H1 (cell line): ENCODE measurements around the gene USB1. TPM values are rescaled to one million over a fixed set of nuclear protein-coding genes. Genes with fewer than 3 reads are reported as not detected.
A peak's percentile ranks its signal among the peaks of the same experiment; 100 is the strongest.

Source experiments
- CTCF ChIA-PET: fragments of 300-600 bp; sonication (Branson Sonifier 250); formaldehyde crosslinking; loops from one replicate; lab custom pipeline; 2021; ENCODE audit not compliant: partially characterized antibody; lab: Charles Lee
- POLR2A ChIA-PET: fragments of 300-600 bp; sonication (Branson Sonifier 250); formaldehyde crosslinking; loops from one replicate; lab custom pipeline; 2021; ENCODE audit warnings: inconsistent platforms; ENCODE audit not compliant: partially characterized antibody; lab: Charles Lee
- DNase-seq, 2 experiments: peaks; one replicate each; pipeline versions ENCODE4 v3.0.0 to v3.0.0-alpha.2; 2010 to 2022; ENCODE audit warnings: low spot score in 2 of 2, low read depth in 1 of 2, mixed read lengths in 1 of 2
- FAIRE-seq: peaks from 2 replicates; lab custom pipeline; 2011; peaks lifted over from hg19 to GRCh38; lab: Jason Lieb, UNC
- H2AFZ ChIP-seq: 2 replicates; pipeline ENCODE4 v1.8.1; 2012; ENCODE audit warnings: low read length, inconsistent platforms
- H2AK5ac ChIP-seq: 2 replicates; pipeline ENCODE4 v1.6.1; 2013; ENCODE audit warnings: low read depth, low read length
- H2BK120ac ChIP-seq: replicated peaks from 2 replicates; pipeline ENCODE3; 2013; ENCODE audit warnings: low read depth, low read length, inconsistent platforms
- H2BK12ac ChIP-seq: 2 replicates; pipeline ENCODE4 v1.6.1; 2013; ENCODE audit warnings: low read depth, low read length
- H2BK15ac ChIP-seq: 2 replicates; pipeline ENCODE4 v1.6.1; 2013; ENCODE audit warnings: low read length
- H2BK20ac ChIP-seq: 2 replicates; pipeline ENCODE4 v1.6.1; 2013; ENCODE audit warnings: low read length
- H2BK5ac ChIP-seq: 2 replicates; pipeline ENCODE4 v1.6.1; 2013; ENCODE audit warnings: low read depth, low read length
- H3K14ac ChIP-seq: 2 replicates; pipeline ENCODE4 v1.6.1; 2013; ENCODE audit warnings: inconsistent platforms; ENCODE audit not compliant: insufficient read length
- H3K18ac ChIP-seq: 2 replicates; pipeline ENCODE4 v1.6.1; 2013; ENCODE audit warnings: low read length; ENCODE audit errors: extremely low read depth
- H3K23ac ChIP-seq: 2 replicates; pipeline ENCODE4 v1.6.1; 2013; ENCODE audit warnings: inconsistent platforms; ENCODE audit not compliant: insufficient read length
- H3K23me2 ChIP-seq: 2 replicates; pipeline ENCODE4 v1.6.1; 2013; ENCODE audit warnings: low read depth, low read length
- H3K27ac ChIP-seq: 2 replicates; pipeline ENCODE4 v1.6.1; 2011; ENCODE audit warnings: low read depth, low read length, inconsistent platforms
- H3K27me3 ChIP-seq, 4 experiments: replicated peaks in 1 of 4; 1 replicate in 1 of 4; 2 replicates in 3 of 4; pipeline versions ENCODE4 v1.6.1 to v1.8.1; 2011 to 2013; ENCODE audit warnings: low read length in 3 of 4, mild to moderate bottlenecking in 3 of 4, inconsistent platforms in 2 of 4, mixed read lengths in 2 of 4, moderate library complexity in 1 of 4; ENCODE audit not compliant: control insufficient read depth in 3 of 4, insufficient read depth in 3 of 4; ENCODE audit errors: extremely low read depth in 1 of 4
- H3K36me3 ChIP-seq, 4 experiments: 2 replicates each; pipeline versions ENCODE4 v1.6.1 to v1.8.1; 2011 to 2013; ENCODE audit warnings: mild to moderate bottlenecking in 4 of 4, low read length in 3 of 4, moderate library complexity in 2 of 4, control low read depth in 1 of 4, inconsistent platforms in 1 of 4; ENCODE audit not compliant: insufficient read depth in 4 of 4, control insufficient read depth in 2 of 4
- H3K4ac ChIP-seq: replicated peaks from 2 replicates; pipeline ENCODE3; 2013; ENCODE audit warnings: low read length, low read depth, mixed read lengths, inconsistent platforms; ENCODE audit not compliant: insufficient read length
- H3K4me1 ChIP-seq, 4 experiments: replicated peaks in 1 of 4; 1 replicate in 1 of 4; 2 replicates in 3 of 4; pipeline versions ENCODE4 v1.6.1 to v1.8.1; 2011 to 2013; ENCODE audit warnings: low read length in 3 of 4, inconsistent platforms in 2 of 4, mixed read lengths in 1 of 4; ENCODE audit not compliant: insufficient read depth in 4 of 4, control insufficient read depth in 3 of 4
- H3K4me2 ChIP-seq, 2 experiments: 2 replicates each; pipeline versions ENCODE4 v1.6.1 to v1.8.1; 2011 to 2013; ENCODE audit warnings: low read depth in 2 of 2, low read length in 2 of 2, control low read depth in 1 of 2, inconsistent platforms in 1 of 2, mild to moderate bottlenecking in 1 of 2; ENCODE audit not compliant: insufficient read depth in 1 of 2
- H3K4me3 ChIP-seq, 4 experiments: fragments of 200-600, 300-600 bp in 1 of 4; sonication (generic), shearing (Covaris generic), sonication (Bioruptor Twin) in 1 of 4; 2 replicates each; pipeline versions ENCODE4 v1.5.1 to v1.8.1; 2011 to 2016; ENCODE audit warnings: low read length in 4 of 4, low read depth in 3 of 4, control low read depth in 2 of 4, inconsistent platforms in 2 of 4, mild to moderate bottlenecking in 2 of 4, mixed read lengths in 1 of 4, moderate library complexity in 1 of 4; ENCODE audit not compliant: insufficient read depth in 2 of 4; ENCODE audit errors: extremely low read depth in 1 of 4
- H3K56ac ChIP-seq: replicated peaks from 2 replicates; pipeline ENCODE3; 2013; ENCODE audit warnings: low read depth, mild to moderate bottlenecking, mixed read lengths, low read length, inconsistent platforms; ENCODE audit not compliant: insufficient read length
- H3K79me1 ChIP-seq: 2 replicates; pipeline ENCODE4 v1.6.1; 2013; ENCODE audit warnings: low read depth, low read length, control low read depth
- H3K79me2 ChIP-seq, 2 experiments: 2 replicates each; pipeline versions ENCODE4 v1.6.1 to v1.8.1; 2012 to 2013; ENCODE audit warnings: low read length in 2 of 2, mild to moderate bottlenecking in 2 of 2, inconsistent platforms in 1 of 2; ENCODE audit not compliant: insufficient read depth in 2 of 2, control insufficient read depth in 1 of 2
- H3K9ac ChIP-seq, 4 experiments: replicated peaks in 1 of 4; 1 replicate in 1 of 4; 2 replicates in 3 of 4; pipeline versions ENCODE4 v1.6.1 to v1.8.1; 2011 to 2013; ENCODE audit warnings: low read depth in 3 of 4, low read length in 3 of 4, control low read depth in 2 of 4, mild to moderate bottlenecking in 2 of 4, moderate library complexity in 2 of 4, inconsistent platforms in 1 of 4; ENCODE audit errors: extremely low read depth in 1 of 4
- H3K9me3 ChIP-seq, 2 experiments: 2 replicates each; pipeline versions ENCODE4 v1.6.1 to v1.8.1; 2012 to 2013; ENCODE audit warnings: mild to moderate bottlenecking in 2 of 2, moderate library complexity in 2 of 2, control low read depth in 1 of 2, inconsistent platforms in 1 of 2, low read depth in 1 of 2, low read length in 1 of 2, mixed read lengths in 1 of 2; ENCODE audit not compliant: insufficient read depth in 2 of 2
- H4K20me1 ChIP-seq, 2 experiments: replicated peaks in 1 of 2; 2 replicates each; pipeline versions ENCODE3 to v1.8.1; 2011 to 2013; ENCODE audit warnings: inconsistent platforms in 2 of 2, low read length in 2 of 2, mild to moderate bottlenecking in 1 of 2; ENCODE audit not compliant: insufficient read depth in 2 of 2, control insufficient read depth in 1 of 2
- H4K5ac ChIP-seq: 2 replicates; pipeline ENCODE4 v1.6.1; 2013; ENCODE audit warnings: low read length, low read depth, mixed read lengths, inconsistent platforms; ENCODE audit not compliant: insufficient read length
- H4K8ac ChIP-seq: 2 replicates; pipeline ENCODE4 v1.8.0; 2013; ENCODE audit warnings: mild to moderate bottlenecking, moderate library complexity, low read length, inconsistent platforms; ENCODE audit not compliant: insufficient read depth; ENCODE audit errors: extremely low read depth
- H4K91ac ChIP-seq: replicated peaks from 2 replicates; pipeline ENCODE3; 2013; ENCODE audit warnings: low read length, mixed read lengths, inconsistent platforms; ENCODE audit not compliant: insufficient read length
- EGR1 ChIP-seq: IDR thresholded peaks from 2 replicates; pipeline ENCODE4 v1.6.1; 2011; ENCODE audit warnings: low read depth, low read length, borderline replicate concordance
- NRF1 ChIP-seq: IDR thresholded peaks from 2 replicates; pipeline ENCODE4 v1.6.1; 2011; ENCODE audit warnings: mild to moderate bottlenecking, low read depth, low read length, improper control_type of control experiment
- TAF7 ChIP-seq: optimal IDR thresholded peaks from 2 replicates; pipeline ENCODE3; 2011; ENCODE audit warnings: low read depth, mild to moderate bottlenecking, inconsistent platforms, low read length, moderate library complexity, borderline replicate concordance
- TEAD4 ChIP-seq: IDR thresholded peaks from 2 replicates; pipeline ENCODE4 v1.6.1; 2012; ENCODE audit warnings: low read depth, low read length, inconsistent platforms, mixed read lengths
- WGBS, 2 experiments: shearing (Covaris generic) in 1 of 2; methylation state at CpG; one replicate each; pipeline versions ENCODE4 v1.1.6 to v1.1.7; 2013 to 2015; ENCODE audit warnings: low lambda C conversion rate in 2 of 2, mixed read lengths in 2 of 2, inconsistent platforms in 1 of 2, low coverage in 1 of 2, missing lambda C conversion rate in 1 of 2; ENCODE audit not compliant: insufficient replicate concordance in 2 of 2, insufficient coverage in 1 of 2, insufficient read length in 1 of 2; ENCODE audit errors: extremely low coverage in 1 of 2, missing lambda C conversion rate in 1 of 2; 5-methylcytosine and 5-hydroxymethylcytosine counted together
- polyA plus RNA-seq, 7 experiments: library from polyadenylated mRNA; depleted of rRNA in 3 of 7; stranded (reverse) in 5 of 7; unstranded in 2 of 7; fragments of >200 nt in 5 of 7; fragments of 200-250 nt in 2 of 7; gene quantifications; 1 replicate in 5 of 7; 2 replicates in 1 of 7; 4 replicates in 1 of 7; pipeline versions ENCODE4 v1.2.1 to v1.2.3, GENCODE V29; 2011 to 2013; ENCODE audit warnings: missing spikeins in 2 of 7, mixed read lengths in 2 of 7
- total RNA-seq: library from RNA; stranded (reverse); fragmentation: NEBNext Ultra II Directional; extraction: Animal tissue kit (Norgen Biotek cat#: 25700); gene quantifications from 2 replicates; pipeline ENCODE4 v1.2.1, GENCODE V29; 2021
- TF ChIP-seq, protein P1 (sequence below): IDR thresholded peaks from 2 replicates; pipeline ENCODE4 v1.6.1; 2012; ENCODE audit warnings: low read length, inconsistent platforms

Gene USB1
- total and polyA plus RNA-seq, 2 of the 8 experiments (the other 6 are each of a cell fraction or from before 2014, with no cell fraction given) = 65.4 to 75.9 TPM

DNA sequence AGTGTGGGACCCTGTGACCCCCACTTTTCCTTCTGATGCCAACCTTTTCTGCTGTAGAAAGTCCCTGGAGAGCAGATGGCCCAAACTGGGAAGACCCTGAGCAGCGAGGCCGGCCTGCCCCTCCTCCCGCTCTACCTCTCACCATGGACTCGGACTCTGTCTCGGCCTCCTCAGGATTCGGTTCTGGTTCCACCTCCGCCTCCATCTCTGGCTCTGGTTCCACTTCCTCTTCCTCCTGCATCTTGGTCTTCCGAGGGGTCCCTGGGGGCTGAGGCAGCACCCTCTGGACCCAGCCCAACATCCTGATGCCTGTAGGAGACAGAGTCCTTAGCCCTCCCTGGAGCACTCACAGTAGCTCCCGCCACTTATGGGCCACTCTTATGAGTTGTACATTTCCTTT lies 34.2 kb upstream of the USB1 start:
- FAIRE-seq (no peak), DNase-seq (no peak)
- Histone ChIP-seq H3K27ac (no peak overlapping the region), H4K8ac (peak overlapping the region; percentile 45; the same call in 1 of the 2 replicates), H2AFZ (no peak overlapping the region), H3K79me2 (no peaks in the 10 kb centered on the region), H3K9me3 (no peaks in the 10 kb centered on the region), H2BK12ac (no peak overlapping the region), H3K9ac (no peak overlapping the region), H3K27me3 (no peaks in the 10 kb centered on the region), H3K4me2 (no peak overlapping the region), H2BK15ac (no peak overlapping the region), H2BK120ac (no peak overlapping the region), H3K23ac (no peak overlapping the region), H3K4me3 (no peak overlapping the region), H2AK5ac (no peak overlapping the region), H3K4ac (no peak overlapping the region), H4K5ac (no peak overlapping the region), H3K79me1 (no peaks in the 10 kb centered on the region), H3K23me2 (no peaks in the 10 kb centered on the region)
- 77% methylated on average over 6 of the region's 9 CpGs; no CpG with 5 or more reads in 1 of the 2 experiments for WGBS, 2 experiments
- CTCF ChIA-PET = interaction anchor here (1.1 to 1.7 kb wide), 7 partner anchors 10 to 68 kb away, joined by 3 to 10 read pairs (median 4); no protein-coding TSS in a partner anchor
- POLR2A ChIA-PET = interaction anchor here (1.7 kb wide), 1 partner anchor 10 kb away, joined by 5 read pairs; no protein-coding TSS in a partner anchor
- TF ChIP-seq TAF7 = no peak
- no peak for TF ChIP-seq EGR1
- TF ChIP-seq, protein P1, sequence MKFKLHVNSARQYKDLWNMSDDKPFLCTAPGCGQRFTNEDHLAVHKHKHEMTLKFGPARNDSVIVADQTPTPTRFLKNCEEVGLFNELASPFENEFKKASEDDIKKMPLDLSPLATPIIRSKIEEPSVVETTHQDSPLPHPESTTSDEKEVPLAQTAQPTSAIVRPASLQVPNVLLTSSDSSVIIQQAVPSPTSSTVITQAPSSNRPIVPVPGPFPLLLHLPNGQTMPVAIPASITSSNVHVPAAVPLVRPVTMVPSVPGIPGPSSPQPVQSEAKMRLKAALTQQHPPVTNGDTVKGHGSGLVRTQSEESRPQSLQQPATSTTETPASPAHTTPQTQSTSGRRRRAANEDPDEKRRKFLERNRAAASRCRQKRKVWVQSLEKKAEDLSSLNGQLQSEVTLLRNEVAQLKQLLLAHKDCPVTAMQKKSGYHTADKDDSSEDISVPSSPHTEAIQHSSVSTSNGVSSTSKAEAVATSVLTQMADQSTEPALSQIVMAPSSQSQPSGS = no peak
- no peak for TF ChIP-seq NRF1
- no peak for TF ChIP-seq TEAD4
- TF ChIP-seq, all 59 proteins: peak for 0
- H3K4me1 ChIP-seq = no peaks in the 10 kb centered on the region
- no peak overlapping the region for H4K91ac ChIP-seq
- H3K18ac ChIP-seq = no peak overlapping the region
- no peak overlapping the region for H3K14ac ChIP-seq
- no peaks in the 10 kb centered on the region for H4K20me1 ChIP-seq
- H3K56ac ChIP-seq = no peak overlapping the region
- H2BK20ac ChIP-seq = no peak overlapping the region
- H2BK5ac ChIP-seq = no peak overlapping the region
- no peaks in the 10 kb centered on the region for H3K36me3 ChIP-seq
